ENCODE data around the gene SLC34A3.
"Not testable (repeated sequence)": the region's sequence is repeated elsewhere in the genome, so short reads cannot be mapped to it uniquely, and the experiment has no call there.

Gene SLC34A3

DNA sequence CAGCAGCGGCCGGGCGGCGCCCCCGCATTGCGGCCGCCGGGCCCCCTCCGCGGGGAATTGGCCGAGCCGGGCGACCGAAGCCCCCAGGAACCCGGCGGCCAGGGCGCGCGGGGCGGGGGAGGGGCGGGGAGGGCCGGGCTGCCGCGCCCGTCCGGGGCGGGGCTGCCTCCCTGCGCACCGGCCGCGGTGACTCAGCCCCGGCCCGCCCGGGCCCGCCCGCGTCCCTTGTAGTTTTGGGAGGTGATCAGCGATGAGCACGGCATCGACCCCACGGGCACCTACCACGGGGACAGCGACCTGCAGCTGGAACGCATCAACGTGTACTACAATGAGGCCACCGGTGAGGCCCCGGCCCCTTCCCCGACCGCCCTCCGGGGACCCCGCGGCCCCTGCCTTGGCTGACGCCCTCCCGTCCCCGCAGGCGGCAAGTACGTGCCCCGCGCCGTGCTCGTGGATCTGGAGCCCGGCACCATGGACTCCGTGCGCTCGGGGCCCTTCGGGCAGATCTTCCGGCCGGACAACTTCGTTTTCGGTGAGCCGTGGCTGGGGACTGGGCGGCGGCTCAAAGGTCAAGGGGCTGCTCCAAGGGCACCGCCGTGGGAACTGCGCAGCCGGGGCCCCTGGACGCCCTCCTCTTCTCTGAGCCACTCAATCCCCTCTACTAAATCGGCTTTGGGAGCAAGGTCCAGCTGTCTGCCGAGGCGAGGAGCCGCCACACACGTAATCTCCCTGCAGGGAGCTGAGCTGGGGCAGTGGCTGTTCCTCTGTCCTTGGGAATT lies 11.0 kb downstream of the SLC34A3 start:
- peak; percentile 83 for DNase-seq (ENCODE audit: low spot score)

- peak; percentile 27 for DNase-seq (ENCODE audit: low spot score)
These were observed 11.8 kb downstream of the SLC34A3 start for GRCh38 chr9:137242269-137243203.

GRCh38 chr9:137243266-137243625 lies 12.5 kb downstream of the SLC34A3 start:
- not testable (repeated sequence) for DNase-seq (ENCODE audit: low spot score)

DNA sequence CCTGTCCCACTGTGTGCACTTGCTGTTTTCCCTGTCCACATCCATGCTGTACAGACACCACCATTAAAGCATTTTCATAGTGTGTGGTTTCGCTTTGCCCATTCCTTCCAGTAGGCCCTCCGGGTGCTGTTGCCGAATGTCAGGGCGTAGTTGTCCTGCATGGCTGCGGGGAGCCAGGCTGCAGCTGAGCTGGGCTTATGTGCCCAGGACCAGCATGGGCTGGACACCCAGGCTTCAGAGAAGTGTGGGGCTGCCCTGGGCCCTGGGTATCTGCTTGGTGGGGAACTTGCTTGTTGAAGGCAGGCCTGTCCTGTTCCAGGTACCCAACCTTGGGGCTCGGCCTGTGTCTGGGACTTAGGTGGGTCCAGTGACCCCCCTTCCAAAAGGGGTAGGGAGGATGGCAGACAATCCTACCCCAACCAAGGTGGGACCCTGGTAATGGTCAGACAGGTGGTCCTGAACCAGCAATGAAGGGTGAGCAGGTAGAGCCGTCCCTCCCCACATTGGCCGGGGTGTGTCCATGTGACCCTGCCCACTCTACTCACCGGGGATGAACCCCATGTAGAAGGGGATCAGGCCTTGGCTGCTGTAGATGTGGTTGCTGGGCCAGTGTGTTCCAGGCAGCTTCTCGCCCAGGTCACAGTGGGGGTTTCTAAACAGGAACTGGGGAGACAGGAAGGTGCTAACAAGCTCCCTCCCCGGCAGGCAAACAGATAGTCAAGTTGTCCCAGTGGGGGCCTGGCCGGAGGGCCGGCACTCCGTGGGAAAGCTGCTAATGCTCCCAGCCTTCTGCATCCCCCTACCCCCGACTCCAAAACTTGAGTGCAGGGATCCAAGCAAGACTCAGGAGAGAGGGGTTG lies 13.2 kb downstream of the SLC34A3 start:
- no peak for DNase-seq (ENCODE audit: low spot score)

- no peak for DNase-seq (ENCODE audit: low spot score)
These were observed 14.1 kb downstream of the SLC34A3 start for GRCh38 chr9:137244486-137245449.

- DNase-seq (ENCODE audit: low spot score) = no peak
These were observed 15.0 kb downstream of the SLC34A3 start for GRCh38 chr9:137245450-137246421.

- no peak for DNase-seq (ENCODE audit: low spot score)
These were observed 16.6 kb downstream of the SLC34A3 start for GRCh38 chr9:137247135-137247915.

- no peak for DNase-seq (ENCODE audit: low spot score)
These were observed 17.1 kb downstream of the SLC34A3 start for GRCh38 chr9:137247916-137248175.

DNA sequence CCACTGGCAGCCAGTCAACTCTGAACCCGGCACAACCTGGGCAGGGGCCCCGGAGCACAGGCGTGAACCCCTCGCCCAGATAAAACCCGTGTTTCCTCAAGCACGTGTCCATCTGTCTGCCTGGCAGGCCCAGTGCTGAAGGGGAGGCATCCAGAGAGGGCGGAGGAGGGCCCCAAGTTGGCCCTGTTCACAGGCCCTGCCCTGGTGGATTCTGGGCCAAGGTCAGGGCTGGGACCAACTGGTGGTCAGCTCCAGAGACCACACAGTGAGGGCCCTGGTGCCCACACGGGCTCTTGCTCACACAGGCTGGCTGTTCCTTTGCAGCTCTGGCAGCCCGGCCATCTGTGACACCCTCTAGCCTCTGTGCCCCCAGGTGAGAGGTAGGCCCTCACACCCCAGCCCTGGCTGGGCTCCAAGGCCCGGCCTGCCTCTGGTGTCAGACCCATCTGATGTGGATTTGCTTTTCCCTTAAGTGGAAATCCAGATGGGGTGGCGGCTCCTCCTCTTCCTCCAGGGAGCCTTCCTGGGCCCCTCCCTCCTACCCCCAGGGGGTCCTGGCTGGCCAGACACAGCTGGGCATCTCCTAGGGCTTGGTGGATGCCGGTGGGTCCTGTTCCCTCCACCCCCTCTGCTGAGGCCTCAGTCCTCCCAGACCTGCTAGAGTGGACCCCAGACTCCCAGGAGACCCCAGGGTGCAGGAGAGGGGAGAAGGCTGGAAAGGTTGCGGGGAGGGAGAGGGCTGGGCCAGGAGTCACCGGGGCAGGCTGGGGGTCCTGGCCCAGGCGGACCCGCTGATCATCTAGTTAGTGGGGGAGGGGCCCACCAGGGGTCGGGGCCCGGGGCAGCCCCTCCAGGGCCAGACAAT lies 19.9 kb downstream of the SLC34A3 start:
- no peak for DNase-seq (ENCODE audit: low spot score)

GRCh38 chr9:137251194-137251461 lies 20.4 kb downstream of the SLC34A3 start, which contains the start of gene STPG3:
Gene STPG3, plus strand, starts transcription at chr9:137251286. Its CDS starts 1 bp downstream, at chr9:137251287.
- DNase-seq (ENCODE audit: low spot score) = no peak

DNA sequence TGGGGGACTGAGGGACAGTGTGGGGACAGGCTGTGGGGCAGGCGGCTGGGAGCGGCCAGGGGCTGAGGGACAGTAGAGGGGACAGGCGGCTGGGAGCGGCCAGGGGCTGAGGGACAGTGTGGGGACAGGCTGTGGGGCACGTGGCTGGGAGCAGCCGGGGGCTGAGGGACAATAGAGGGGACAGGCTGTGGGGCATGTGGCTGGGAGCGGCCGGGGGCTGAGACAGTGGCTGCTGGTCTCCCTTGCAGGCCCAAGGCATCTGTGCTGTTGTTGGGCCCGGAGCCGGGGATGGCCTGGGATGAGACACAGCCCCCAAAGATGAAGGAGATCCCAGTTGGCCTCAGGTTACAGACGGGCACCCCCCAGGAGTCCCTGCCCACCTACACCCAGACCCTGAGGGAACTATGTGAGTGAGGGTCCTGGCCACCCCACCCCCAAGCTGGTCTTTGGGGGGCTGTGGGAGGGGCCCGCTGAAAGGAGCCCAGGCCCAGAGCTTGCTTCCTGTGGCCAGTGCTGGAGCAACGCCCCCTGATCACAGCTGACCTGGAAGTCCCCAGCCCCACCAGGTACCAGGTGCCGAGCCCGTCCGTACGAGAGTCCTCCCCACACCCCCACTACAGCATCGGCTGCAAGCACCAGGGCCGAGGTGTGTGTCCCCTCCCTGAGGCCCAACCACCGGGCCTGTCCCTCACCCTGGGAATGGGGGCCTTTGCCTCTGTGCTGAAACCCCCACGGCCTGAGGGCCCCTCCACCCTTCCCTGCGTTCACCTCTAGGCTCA lies 21.0 kb downstream of the SLC34A3 start:
- no peak for DNase-seq (ENCODE audit: low spot score)

DNA sequence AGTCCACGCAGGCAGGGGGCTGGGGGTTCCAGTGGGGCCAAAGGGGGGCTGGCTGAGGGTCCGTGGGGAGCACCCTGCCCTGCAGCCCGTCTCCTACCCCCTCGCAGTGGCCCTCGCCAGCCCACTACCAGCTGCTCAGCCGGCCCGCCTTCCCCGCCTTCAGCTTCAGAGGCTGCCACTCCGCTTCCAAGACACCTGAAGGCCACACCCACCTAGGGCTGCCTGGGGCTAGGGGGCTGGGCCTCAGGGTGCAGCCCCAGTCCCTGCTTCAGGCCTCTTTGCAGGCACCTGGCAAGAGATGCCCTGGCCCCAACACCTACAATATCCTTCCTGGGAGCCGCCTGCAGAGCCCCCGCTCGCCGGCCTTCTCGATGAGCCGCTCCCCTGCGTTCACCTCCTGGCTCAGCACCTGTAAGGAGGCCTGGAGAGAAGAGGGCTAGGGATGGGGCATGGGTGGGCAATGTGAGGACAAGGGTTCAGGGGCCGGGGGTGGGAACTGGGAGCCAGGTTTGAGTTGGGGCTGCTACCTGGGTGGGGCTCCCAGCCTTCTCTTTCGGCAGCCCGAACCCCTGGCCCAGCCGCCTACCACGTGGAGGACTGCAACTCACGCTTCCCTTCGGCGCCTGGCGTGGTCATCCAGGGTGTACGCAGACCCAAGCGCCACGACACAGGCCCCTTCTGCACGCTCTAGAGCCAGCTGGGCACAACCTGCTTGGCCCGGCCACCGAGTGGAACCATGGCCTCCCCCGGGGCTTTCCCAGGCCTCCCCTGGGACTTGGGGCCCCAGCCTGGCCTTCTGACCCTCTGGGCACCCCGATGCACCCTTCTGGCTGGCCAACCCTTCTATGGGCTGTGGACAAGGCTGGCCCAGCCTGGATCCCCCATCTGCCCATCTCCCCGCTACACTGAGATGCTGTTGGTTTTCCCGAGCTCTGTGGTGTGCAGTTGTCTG lies 22.1 kb downstream of the SLC34A3 start:
- no peak for DNase-seq (ENCODE audit: low spot score)

DNA sequence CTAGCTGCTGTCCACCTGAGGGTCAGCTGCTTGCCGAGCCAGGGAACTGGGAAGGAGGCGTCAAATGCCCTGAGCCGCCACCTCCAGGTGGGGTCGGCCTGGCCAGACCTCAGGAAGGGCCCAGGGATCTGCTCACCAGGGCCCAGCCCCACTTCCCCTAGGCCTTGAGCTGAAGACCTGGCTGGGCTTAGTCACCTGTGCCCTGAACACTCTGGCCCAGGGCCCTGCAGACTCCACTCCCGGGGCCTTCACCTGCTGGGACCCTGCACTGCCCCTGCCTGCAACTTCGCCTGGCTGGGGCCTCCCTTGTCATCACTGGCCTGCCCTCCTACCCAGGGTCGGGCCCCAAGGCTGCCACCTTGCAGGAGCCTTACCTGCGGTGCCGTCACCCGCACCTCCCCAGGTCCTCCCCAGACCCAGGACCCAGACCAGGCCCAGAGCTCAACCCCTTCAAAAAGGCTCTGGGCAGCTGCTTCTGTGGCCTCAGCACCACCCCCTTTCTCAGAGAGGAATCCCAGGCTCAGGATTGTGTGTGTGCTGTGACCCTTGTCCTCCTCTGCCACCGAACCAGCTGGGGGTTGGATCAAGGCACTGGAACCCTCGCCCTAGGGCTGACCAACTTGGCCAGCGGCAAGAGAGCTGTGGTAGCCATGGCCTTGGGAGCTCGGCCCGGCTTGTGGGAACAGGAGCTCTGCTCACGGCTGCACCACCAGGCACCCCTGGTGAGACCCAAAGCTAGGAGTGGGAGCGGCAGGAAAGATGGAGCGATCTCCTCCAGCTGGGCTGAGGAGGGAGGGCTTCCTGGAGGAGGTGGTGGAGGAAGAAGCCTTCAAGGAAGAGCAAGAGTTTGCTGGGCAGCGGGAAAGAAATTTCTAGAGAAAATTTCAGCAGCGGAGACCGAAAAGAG lies 23.3 kb downstream of the SLC34A3 start:
- no peak for DNase-seq (ENCODE audit: low spot score)

GRCh38 chr9:137254624-137255447 lies 24.1 kb downstream of the SLC34A3 start, which contains the start of gene NELFB:
Gene NELFB, plus strand, starts transcription at chr9:137255327.
- DNase-seq (ENCODE audit: low spot score) = peak; percentile 90

Data from hematopoietic multipotent progenitor cell treated with erythropoietin and hydrocortisone succinate and interleukin-3 and kit ligand, for 15 days (in vitro differentiated cells).